GM12873 (cell line): Measurements from ENCODE around the gene TRABD2A.

Experiments used
- CTCF ChIP-seq: IDR thresholded peaks from 2 replicates; pipeline ENCODE4 v1.5.1; 2012; ENCODE audit warnings: low read depth, mild to moderate bottlenecking, moderate library complexity, low read length, control low read depth; ENCODE audit not compliant: insufficient read depth; ENCODE audit errors: missing control alignments

Gene TRABD2A

DNA sequence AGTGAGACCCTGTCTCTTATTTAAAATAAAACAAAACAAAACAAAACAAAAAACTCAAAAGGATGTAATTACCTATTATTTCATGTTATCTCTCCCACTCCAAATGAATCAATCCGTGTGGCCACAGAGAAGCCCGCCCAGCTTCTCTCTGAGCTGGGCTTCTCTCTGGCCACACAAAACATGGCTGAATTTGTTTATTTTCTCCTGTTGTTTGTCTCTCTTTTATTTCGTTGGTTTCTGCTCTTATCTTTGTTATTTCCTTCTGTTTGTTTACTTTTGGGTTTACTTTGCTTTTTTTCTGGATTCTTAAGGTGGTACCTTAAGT lies 1.5 kb upstream of the TRABD2A start:
- TF ChIP-seq CTCF = no peak

DNA sequence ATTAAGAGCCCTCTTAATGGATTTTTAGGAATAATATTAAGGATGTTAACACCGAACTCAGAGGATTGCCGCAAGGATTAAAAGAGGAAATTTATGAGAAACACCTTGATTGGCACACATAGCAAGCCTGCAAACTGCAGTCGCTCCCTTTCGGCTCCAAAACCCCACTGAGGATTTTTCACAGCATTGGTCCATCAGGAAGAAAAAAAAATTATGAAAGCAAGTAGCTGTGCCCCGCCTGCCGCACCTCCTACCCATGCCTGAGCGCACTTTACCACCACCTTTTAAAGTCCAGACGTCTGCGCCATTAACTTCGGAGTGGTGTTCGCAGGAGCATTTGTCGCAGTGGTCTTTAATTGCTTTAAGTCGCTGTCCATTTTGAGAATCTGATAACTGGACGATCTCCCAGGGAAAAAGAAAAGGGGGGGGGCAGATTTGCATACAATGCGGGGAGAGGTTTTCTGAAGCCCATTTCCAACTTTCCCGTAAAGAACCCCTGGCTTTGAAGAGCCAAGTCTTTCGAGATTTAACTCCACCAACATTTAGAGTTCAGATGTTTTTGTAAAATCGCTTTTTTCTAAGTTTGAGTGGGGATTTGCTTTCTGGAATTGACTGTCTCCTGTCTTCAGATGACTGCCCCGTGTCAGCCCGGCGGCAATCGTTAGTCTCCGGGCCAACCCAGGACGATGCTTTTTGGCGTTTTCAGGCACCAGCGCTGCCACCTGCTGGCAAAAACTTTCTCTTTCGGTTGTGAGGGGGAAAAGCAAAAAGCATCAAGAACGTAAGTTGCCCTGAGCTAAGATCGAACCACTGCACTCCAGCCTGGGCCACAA lies 913 bp upstream of the TRABD2A start:
- peak; percentile 75 for TF ChIP-seq CTCF

DNA sequence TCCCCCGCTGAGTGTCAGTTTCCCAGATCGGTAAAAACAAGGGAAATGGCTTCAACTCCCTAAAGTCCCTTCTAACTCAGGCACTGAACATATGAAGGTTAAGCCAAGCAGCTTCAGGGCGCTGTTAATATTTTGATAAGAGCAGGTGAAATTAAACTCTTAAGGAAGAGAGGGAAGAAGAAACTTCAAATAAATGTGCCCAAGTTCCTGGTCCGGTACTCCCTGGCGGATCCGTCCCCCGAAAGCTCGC lies 564 bp downstream of the TRABD2A start:
- no peak for TF ChIP-seq CTCF

DNA sequence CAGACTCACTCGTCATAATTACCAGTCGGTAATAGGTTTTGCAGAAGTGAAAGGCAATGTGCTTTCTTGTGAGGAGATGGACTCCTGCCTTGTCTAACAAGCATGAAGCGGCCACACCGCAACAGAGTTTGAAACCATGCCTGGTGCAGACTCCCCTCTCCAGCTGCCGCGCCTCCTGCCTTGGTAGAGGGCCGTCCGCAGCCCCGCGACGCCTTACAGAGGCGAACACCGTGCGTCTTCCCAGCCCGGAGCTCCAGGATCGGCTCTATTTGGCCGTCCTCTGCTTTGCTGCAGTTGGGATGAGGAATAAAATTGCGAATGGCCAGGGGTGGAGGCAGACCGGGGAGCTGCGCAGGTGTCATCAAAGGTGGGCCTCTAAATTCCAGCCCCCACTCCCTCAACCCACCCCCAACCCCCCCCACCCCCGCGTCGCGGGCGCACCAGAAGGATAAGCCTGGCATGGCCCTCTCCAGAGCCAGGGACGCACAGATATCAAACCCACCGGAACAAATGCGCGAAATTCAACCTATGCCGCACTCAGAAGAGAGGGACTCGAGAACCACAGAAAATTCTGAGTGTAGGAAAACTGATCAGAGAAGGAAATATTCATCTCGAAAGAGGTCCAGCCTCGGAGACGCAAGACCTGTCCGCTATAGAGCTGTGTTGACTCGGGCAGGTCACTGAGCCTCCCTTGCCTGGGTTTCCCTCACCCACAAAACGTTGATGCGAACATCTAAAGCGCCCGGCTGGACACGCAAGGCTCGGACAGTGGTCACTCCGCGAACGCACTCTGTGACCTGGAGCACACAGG lies 1.1 kb downstream of the TRABD2A start:
- no peak for TF ChIP-seq CTCF

GRCh38 chr2:84878896-84879583 lies 1.8 kb downstream of the TRABD2A start:
- no peak for TF ChIP-seq CTCF

DNA sequence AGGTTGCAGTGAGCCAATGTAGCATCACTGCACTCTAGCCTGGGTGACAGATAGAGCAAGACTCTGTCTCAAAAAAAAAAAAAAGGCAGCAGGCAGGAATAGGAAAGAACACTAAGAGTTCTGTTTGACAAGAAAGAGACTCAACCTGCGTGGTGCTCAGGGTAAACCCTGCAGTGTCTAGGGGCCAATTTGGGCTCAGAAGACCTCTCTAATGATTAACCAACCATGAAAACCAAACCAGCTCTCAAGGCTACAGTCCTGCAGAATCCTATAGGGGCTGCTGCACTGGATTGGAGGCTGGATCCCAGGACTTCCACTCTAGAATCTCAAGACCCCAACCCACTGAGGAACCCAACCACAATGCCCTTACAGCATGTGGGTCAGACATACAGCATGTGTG lies 2.4 kb downstream of the TRABD2A start:
- TF ChIP-seq CTCF = no peak

GRCh38 chr2:84876369-84876768 lies 4.5 kb downstream of the TRABD2A start:
- no peak for TF ChIP-seq CTCF
